Endothelial cell of umbilical vein (primary cell): ENCODE data around the gene STXBP5. TPM values are rescaled to one million over a fixed set of nuclear protein-coding genes. Genes with fewer than 3 reads are reported as not detected.

Experiments
- BruUV-seq: library from RNA; stranded (reverse); fragments of 400-500 nt; replicated peaks from 2 replicates; lab custom pipeline; 2021; lab: Mats Ljungman, UMichigan
- CTCF ChIA-PET: fragments of 300-600, 350-600 bp; sonication (Branson Sonifier 250); formaldehyde crosslinking; loops from one replicate; lab custom pipeline; 2021; ENCODE audit warnings: antibody characterized with exemption, inconsistent platforms; lab: Charles Lee
- POLR2A ChIA-PET: fragments of 300-600, 350-600 bp; sonication (Branson Sonifier 250); formaldehyde crosslinking; loops from one replicate; lab custom pipeline; 2021; ENCODE audit warnings: antibody characterized with exemption, inconsistent platforms; lab: Charles Lee
- DNase-seq: peaks from one replicate; pipeline ENCODE4 v3.0.0-alpha.2; 2011; ENCODE audit warnings: low read depth, low spot score
- FAIRE-seq: peaks from 2 replicates; lab custom pipeline; 2011; peaks lifted over from hg19 to GRCh38; lab: Jason Lieb, UNC
- H2AFZ ChIP-seq: 2 replicates; pipeline ENCODE4 v1.6.0; 2012; ENCODE audit warnings: low read depth, low read length, control low read depth, inconsistent platforms
- H3K27ac ChIP-seq: 2 replicates; pipeline ENCODE4 v1.5.1; 2011; ENCODE audit warnings: low read depth, mild to moderate bottlenecking, control low read depth, low read length, moderate library complexity; ENCODE audit not compliant: insufficient read depth
- H3K27me3 ChIP-seq, 2 experiments: 2 replicates each; pipeline versions ENCODE4 v1.6.0 to v1.6.1; 2011; ENCODE audit warnings: low read length in 2 of 2, mixed read lengths in 1 of 2; ENCODE audit not compliant: control insufficient read depth in 2 of 2, insufficient read depth in 2 of 2
- H3K36me3 ChIP-seq, 2 experiments: 2 replicates in 1 of 2; 3 replicates in 1 of 2; pipeline ENCODE4 v1.5.1; 2011; ENCODE audit warnings: low read length in 2 of 2, mild to moderate bottlenecking in 1 of 2, moderate library complexity in 1 of 2; ENCODE audit not compliant: control insufficient read depth in 2 of 2, insufficient read depth in 2 of 2; ENCODE audit errors: extremely low read depth in 1 of 2
- H3K4me1 ChIP-seq: 3 replicates; pipeline ENCODE4 v1.5.1; 2011; ENCODE audit warnings: mild to moderate bottlenecking, low read length; ENCODE audit not compliant: control insufficient read depth, insufficient read depth; ENCODE audit errors: extremely low read depth
- H3K4me2 ChIP-seq: 2 replicates; pipeline ENCODE4 v1.6.1; 2011; ENCODE audit warnings: low read length, control low read depth, mixed read lengths; ENCODE audit not compliant: insufficient read depth
- H3K4me3 ChIP-seq, 3 experiments: fragments of 200-600 bp in 1 of 3; sonication (generic), shearing (Covaris generic) in 1 of 3; replicated peaks in 1 of 3; 2 replicates each; pipeline ENCODE4 v1.5.1; 2011 to 2016; ENCODE audit warnings: control low read depth in 3 of 3, low read length in 3 of 3, mild to moderate bottlenecking in 2 of 3, inconsistent platforms in 1 of 3, low read depth in 1 of 3, moderate library complexity in 1 of 3; ENCODE audit not compliant: insufficient read depth in 1 of 3
- H3K79me2 ChIP-seq: 2 replicates; pipeline ENCODE4 v1.6.0; 2012; ENCODE audit warnings: low read length, inconsistent platforms; ENCODE audit not compliant: control insufficient read depth, insufficient read depth
- H3K9ac ChIP-seq: replicated peaks from 2 replicates; pipeline ENCODE3; 2011; ENCODE audit warnings: low read length, control low read depth; ENCODE audit not compliant: insufficient read depth; ENCODE audit errors: extremely low read depth
- H3K9me1 ChIP-seq: replicated peaks from 3 replicates; pipeline ENCODE4 v1.6.0; 2011; ENCODE audit warnings: mild to moderate bottlenecking, low read length; ENCODE audit not compliant: control insufficient read depth, insufficient read depth; ENCODE audit errors: extremely low read depth
- H3K9me3 ChIP-seq: replicated peaks from 2 replicates; pipeline ENCODE4 v1.5.1; 2012; ENCODE audit warnings: low read length, inconsistent platforms; ENCODE audit not compliant: control insufficient read depth, insufficient read depth
- H4K20me1 ChIP-seq: replicated peaks from 2 replicates; pipeline ENCODE3; 2011; ENCODE audit warnings: mild to moderate bottlenecking, low read length; ENCODE audit not compliant: control insufficient read depth, insufficient read depth; ENCODE audit errors: extremely low read depth
- CTCF ChIP-seq, 2 donors: IDR thresholded peaks; 1 replicate in 1 of 2; 2 replicates in 1 of 2; pipeline ENCODE4 v1.5.1; 2011; ENCODE audit warnings: low read length in 2 of 2, mild to moderate bottlenecking in 2 of 2, moderate library complexity in 2 of 2, control low read depth in 1 of 2, inconsistent platforms in 1 of 2, low read depth in 1 of 2; ENCODE audit not compliant: insufficient read depth in 1 of 2; ENCODE audit errors: extremely low read depth in 1 of 2
- EZH2 ChIP-seq: IDR thresholded peaks from 2 replicates; pipeline ENCODE4 v1.6.1; 2012; ENCODE audit warnings: borderline replicate concordance, low read depth, mild to moderate bottlenecking, moderate library complexity, low read length, inconsistent platforms; ENCODE audit not compliant: severe bottlenecking
- FOS ChIP-seq: IDR thresholded peaks from 2 replicates; pipeline ENCODE4 v1.6.1; 2011; ENCODE audit warnings: mild to moderate bottlenecking, low read length, moderate library complexity, borderline replicate concordance; ENCODE audit not compliant: insufficient read depth
- GATA2 ChIP-seq: IDR thresholded peaks from 2 replicates; pipeline ENCODE4 v1.7.0; 2011; ENCODE audit warnings: low read depth, mild to moderate bottlenecking, moderate library complexity, mixed read lengths, low read length; ENCODE audit not compliant: insufficient read length, insufficient read depth
- JUN ChIP-seq: IDR thresholded peaks from 2 replicates; pipeline ENCODE4 v1.6.1; 2011; ENCODE audit warnings: borderline replicate concordance, low read depth; ENCODE audit not compliant: insufficient read length, insufficient read depth
- MYC ChIP-seq: IDR thresholded peaks from one replicate; pipeline ENCODE4 v1.6.1; 2011; ENCODE audit warnings: mild to moderate bottlenecking, low read depth, low read length
- POLR2A ChIP-seq: IDR thresholded peaks from 2 replicates; pipeline ENCODE4 v1.6.1; 2012; ENCODE audit warnings: low read depth, mild to moderate bottlenecking, control low read depth, low read length
- POLR2AphosphoS5 ChIP-seq: IDR thresholded peaks from 2 replicates; pipeline ENCODE4 v1.6.1; 2012; ENCODE audit warnings: low read depth, mild to moderate bottlenecking, control low read depth, low read length, moderate library complexity; ENCODE audit not compliant: insufficient read depth
- dilution Hi-C: fragments of 300-500 bp; cut with MboI; formaldehyde crosslinking; loops from one replicate; pipeline ENCODE4 v1.15.0; 2019; ENCODE audit warnings: low sequenced_read_pairs; ENCODE audit not compliant: extremely low pct_ligation_motif_present
- intact Hi-C: fragments of 100-400 bp; cut with micrococcal nuclease; formaldehyde crosslinking; loops from one replicate; pipeline ENCODE4 v1.10.0; 2022
- polyA plus RNA-seq, 4 experiments: library from polyadenylated mRNA; depleted of rRNA in 3 of 4; stranded (reverse) in 3 of 4; unstranded in 1 of 4; fragments of >200 nt; gene quantifications; 2 replicates each; pipeline versions ENCODE4 v1.2.1 to v1.2.3, GENCODE V29; 2011 to 2012; ENCODE audit warnings: missing spikeins in 1 of 4
- total RNA-seq: library from RNA; stranded (reverse); gene quantifications from 2 replicates; pipeline ENCODE4 v1.2.3, GENCODE V29; 2021
- TF ChIP-seq, protein P1 (sequence below): IDR thresholded peaks from 2 replicates; pipeline ENCODE4 v1.6.1; 2011; ENCODE audit not compliant: insufficient read depth, insufficient read length

The STXBP5 gene
- total and polyA plus RNA-seq, 2 donors (not counting 3 experiments of a cell fraction or from before 2014, with no cell fraction given): 7.1 to 21.8 TPM

DNA sequence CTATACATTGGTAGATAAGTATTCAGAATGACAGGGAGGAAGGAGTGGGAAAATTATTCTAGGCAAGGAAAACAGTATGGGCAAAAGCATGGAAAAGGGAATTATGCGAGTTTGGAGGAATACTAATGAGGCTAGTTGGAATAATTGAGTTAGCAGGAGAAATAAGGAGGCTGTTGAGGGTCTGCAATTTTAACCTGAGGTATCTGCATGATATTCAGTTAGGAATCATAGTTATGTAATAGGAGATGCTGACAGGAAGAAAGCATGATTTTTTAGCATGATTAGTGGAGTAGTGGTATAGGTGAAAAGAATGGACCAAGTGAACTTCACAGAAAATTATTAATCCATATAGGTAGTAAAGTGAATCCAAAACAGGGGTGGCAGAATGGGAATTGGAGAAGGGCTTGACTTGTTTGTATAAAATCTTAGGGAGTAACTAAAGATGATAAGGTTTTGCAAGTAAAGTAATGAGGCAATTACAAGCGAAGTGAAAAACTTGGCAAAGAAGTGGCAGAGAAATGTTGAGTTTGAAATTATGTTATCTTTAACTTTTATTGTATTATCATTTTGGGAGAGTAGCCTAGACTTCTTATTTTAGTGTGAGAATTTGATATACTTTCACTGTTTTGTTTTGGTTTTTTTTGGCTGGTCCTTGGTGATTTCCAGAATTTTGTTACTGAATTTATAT lies 5.7 kb downstream of the STXBP5 start:
- FAIRE-seq (no peak), DNase-seq (no peak)
- Histone ChIP-seq H3K79me2 (peaks cover 37% of the 10 kb centered on the region), H3K36me3 (no peaks in the 10 kb centered on the region), H3K9ac (no peak overlapping the region), H3K27ac (no peak overlapping the region), H3K4me1 (peaks cover 16% of the 10 kb centered on the region), H2AFZ (no peak overlapping the region), H3K9me1 (no peaks in the 10 kb centered on the region), H4K20me1 (peaks cover 2% of the 10 kb centered on the region), H3K9me3 (no peaks in the 10 kb centered on the region), H3K4me3 (no peak overlapping the region), H3K27me3 (no peaks in the 10 kb centered on the region), H3K4me2 (no peak overlapping the region)
- intact Hi-C loops: no loop called here
- no peak for TF ChIP-seq FOS
- no peak for TF ChIP-seq EZH2
- TF ChIP-seq, protein P1, sequence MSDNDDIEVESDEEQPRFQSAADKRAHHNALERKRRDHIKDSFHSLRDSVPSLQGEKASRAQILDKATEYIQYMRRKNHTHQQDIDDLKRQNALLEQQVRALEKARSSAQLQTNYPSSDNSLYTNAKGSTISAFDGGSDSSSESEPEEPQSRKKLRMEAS: no peak
- no peak for TF ChIP-seq POLR2A
- TF ChIP-seq JUN: no peak
- no peak for TF ChIP-seq POLR2AphosphoS5
- TF ChIP-seq MYC: no peak
- no peak for TF ChIP-seq GATA2
- no peak for TF ChIP-seq CTCF (IDR thresholded peaks at IDR 0.05; ENCODE audit: extremely low read depth in 1 of 2, insufficient read depth in 1 of 2, low read depth in 1 of 2, low read length in 2 of 2)
- dilution Hi-C loops: no loop called here
- ChIA-PET CTCF (no interaction called here), POLR2A (no interaction called here)
- BruUV-seq: no TSS peak
